ENCODE measurements around the gene TANK.

GRCh38 chr2:161115605-161116380, 44.4 kb upstream of the TANK start:
- no peak for TF ChIP-seq CTCF (conservative IDR thresholded peaks at IDR 0.05)
- TF ChIP-seq ZFX (IDR thresholded peaks at IDR 0.05) = no peak

Data from C4-2B (cell line).